Measurements from ENCODE around the gene IPO4.

Gene IPO4, protein sequence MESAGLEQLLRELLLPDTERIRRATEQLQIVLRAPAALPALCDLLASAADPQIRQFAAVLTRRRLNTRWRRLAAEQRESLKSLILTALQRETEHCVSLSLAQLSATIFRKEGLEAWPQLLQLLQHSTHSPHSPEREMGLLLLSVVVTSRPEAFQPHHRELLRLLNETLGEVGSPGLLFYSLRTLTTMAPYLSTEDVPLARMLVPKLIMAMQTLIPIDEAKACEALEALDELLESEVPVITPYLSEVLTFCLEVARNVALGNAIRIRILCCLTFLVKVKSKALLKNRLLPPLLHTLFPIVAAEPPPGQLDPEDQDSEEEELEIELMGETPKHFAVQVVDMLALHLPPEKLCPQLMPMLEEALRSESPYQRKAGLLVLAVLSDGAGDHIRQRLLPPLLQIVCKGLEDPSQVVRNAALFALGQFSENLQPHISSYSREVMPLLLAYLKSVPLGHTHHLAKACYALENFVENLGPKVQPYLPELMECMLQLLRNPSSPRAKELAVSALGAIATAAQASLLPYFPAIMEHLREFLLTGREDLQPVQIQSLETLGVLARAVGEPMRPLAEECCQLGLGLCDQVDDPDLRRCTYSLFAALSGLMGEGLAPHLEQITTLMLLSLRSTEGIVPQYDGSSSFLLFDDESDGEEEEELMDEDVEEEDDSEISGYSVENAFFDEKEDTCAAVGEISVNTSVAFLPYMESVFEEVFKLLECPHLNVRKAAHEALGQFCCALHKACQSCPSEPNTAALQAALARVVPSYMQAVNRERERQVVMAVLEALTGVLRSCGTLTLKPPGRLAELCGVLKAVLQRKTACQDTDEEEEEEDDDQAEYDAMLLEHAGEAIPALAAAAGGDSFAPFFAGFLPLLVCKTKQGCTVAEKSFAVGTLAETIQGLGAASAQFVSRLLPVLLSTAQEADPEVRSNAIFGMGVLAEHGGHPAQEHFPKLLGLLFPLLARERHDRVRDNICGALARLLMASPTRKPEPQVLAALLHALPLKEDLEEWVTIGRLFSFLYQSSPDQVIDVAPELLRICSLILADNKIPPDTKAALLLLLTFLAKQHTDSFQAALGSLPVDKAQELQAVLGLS

DNA sequence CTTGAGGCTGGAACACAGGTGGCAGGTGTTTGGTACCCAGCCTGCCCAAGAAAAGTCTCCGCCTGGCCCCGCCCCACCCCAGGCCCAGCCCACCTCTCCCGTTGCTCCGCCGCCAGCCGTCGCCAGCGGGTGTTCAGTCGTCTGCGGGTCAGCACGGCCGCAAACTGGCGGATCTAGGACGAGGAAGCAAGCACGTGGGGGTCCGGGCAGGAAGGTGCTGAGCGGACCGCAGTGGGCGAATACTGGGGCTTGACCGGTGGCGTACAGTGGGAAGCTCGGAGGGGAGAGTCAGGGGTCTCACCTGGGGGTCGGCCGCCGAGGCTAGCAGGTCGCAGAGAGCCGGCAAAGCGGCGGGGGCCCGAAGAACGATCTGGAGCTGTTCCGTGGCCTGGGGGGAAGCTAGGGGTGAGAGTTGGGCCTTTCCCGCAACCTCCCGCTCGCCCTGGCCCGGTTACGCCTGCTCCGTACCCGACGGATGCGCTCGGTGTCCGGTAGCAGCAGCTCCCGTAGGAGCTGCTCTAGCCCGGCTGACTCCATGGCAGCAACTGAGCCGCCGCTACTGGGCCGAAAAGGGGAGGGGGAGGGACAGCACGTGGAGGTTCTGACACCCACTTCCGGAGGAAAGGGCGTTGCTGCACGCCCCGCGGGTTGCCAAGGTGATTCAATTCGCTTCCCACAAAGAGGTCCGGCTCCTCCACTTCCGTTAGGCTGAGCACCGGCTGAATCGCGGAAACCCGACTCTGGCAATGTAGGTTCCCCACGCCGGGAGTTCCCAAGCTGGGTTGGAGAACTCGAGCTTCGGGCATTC lies at the start of gene IPO4:
Gene IPO4 (minus strand): TSS at position 566 of the 808 bp plus-strand sequence. CDS start 29 bp downstream, at position 537.
- Histone ChIP-seq H3K4me3 (peak within 1 kb of the TSS; percentile 86), H3K36me3 (ENCODE audit: insufficient read depth, low read length) (peaks cover 48% of the 10 kb centered on the region), H3K9ac (ENCODE audit: insufficient read length) (peak within 1 kb of the TSS; percentile 81), H3K27ac (peak within 1 kb of the TSS; percentile 80), H3K9me3 (ENCODE audit: low read depth, low read length) (no peaks in the 10 kb centered on the region)
- peak; percentile 91 for DNase-seq (ENCODE audit: low read depth, low spot score)
- TF ChIP-seq POLR2AphosphoS5 (IDR thresholded peaks at IDR 0.05; ENCODE audit: borderline replicate concordance, low read depth, low read length): peak; percentile 92
- peak; percentile 87 for TF ChIP-seq FOXP2 (optimal IDR thresholded peaks at IDR 0.05; ENCODE audit: control extremely low read depth, extremely low read length, insufficient read depth)
- no peak for TF ChIP-seq EZH2 (IDR thresholded peaks at IDR 0.05)

DNA sequence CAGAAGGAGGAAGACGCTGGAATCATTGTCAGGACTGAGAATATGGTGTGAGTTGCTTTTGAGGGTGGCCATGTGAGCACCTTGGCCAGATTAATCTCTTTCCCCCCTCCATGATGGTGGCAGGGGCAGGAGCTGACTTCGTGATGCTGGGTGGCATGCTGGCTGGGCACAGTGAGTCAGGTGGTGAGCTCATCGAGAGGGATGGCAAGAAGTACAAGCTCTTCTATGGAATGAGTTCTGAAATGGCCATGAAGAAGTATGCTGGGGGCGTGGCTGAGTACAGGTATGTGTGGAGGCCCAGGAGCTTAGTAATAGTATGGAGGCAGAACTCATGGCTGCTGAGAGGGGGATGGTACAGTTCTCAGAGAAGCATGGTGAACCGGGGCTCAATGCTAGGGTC lies 49.5 kb upstream of the IPO4 start:
- H3K4me3 ChIP-seq: no peak overlapping the region
- DNase-seq (ENCODE audit: low read depth, low spot score): no peak
- H3K9ac ChIP-seq (ENCODE audit: insufficient read length): no peak overlapping the region
- peaks cover 74% of the 10 kb centered on the region for H3K36me3 ChIP-seq (ENCODE audit: insufficient read depth, low read length)
- H3K27ac ChIP-seq: no peak overlapping the region
- H3K9me3 ChIP-seq (ENCODE audit: low read depth, low read length): no peaks in the 10 kb centered on the region
- no peak for TF ChIP-seq EZH2 (IDR thresholded peaks at IDR 0.05)
- TF ChIP-seq POLR2AphosphoS5 (IDR thresholded peaks at IDR 0.05; ENCODE audit: borderline replicate concordance, low read depth, low read length): no peak
- no peak for TF ChIP-seq FOXP2 (optimal IDR thresholded peaks at IDR 0.05; ENCODE audit: control extremely low read depth, extremely low read length, insufficient read depth)

DNA sequence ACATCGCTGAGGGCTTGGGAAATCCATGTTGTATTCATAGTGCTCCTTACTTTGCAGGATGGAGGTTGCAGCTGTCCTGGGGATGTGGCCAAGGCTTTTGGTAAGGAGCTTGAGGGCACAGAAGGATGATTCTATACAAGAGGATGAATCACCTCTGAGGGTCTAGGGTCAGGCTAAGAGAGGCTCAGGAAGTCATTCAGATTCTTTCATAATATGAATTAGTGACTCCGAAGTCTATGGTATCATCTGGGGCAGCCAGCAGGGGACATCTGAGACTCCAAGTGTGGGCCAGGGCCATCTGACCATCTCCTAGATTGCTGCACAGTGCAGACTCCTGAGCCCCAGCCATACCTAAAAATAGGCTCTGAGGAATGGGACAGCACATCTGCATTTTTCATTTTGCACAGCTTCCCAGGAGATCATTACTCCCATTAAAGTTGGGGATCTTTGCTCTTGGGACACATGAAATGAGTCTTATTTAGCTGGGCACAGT lies 48.9 kb upstream of the IPO4 start:
- Histone ChIP-seq H3K27ac (no peak overlapping the region), H3K9ac (ENCODE audit: insufficient read length) (no peak overlapping the region), H3K4me3 (no peak overlapping the region), H3K9me3 (ENCODE audit: low read depth, low read length) (no peaks in the 10 kb centered on the region), H3K36me3 (ENCODE audit: insufficient read depth, low read length) (peaks cover 74% of the 10 kb centered on the region)
- DNase-seq (ENCODE audit: low read depth, low spot score): no peak
- no peak for TF ChIP-seq FOXP2 (optimal IDR thresholded peaks at IDR 0.05; ENCODE audit: control extremely low read depth, extremely low read length, insufficient read depth)
- no peak for TF ChIP-seq POLR2AphosphoS5 (IDR thresholded peaks at IDR 0.05; ENCODE audit: borderline replicate concordance, low read depth, low read length)
- no peak for TF ChIP-seq EZH2 (IDR thresholded peaks at IDR 0.05)

DNA sequence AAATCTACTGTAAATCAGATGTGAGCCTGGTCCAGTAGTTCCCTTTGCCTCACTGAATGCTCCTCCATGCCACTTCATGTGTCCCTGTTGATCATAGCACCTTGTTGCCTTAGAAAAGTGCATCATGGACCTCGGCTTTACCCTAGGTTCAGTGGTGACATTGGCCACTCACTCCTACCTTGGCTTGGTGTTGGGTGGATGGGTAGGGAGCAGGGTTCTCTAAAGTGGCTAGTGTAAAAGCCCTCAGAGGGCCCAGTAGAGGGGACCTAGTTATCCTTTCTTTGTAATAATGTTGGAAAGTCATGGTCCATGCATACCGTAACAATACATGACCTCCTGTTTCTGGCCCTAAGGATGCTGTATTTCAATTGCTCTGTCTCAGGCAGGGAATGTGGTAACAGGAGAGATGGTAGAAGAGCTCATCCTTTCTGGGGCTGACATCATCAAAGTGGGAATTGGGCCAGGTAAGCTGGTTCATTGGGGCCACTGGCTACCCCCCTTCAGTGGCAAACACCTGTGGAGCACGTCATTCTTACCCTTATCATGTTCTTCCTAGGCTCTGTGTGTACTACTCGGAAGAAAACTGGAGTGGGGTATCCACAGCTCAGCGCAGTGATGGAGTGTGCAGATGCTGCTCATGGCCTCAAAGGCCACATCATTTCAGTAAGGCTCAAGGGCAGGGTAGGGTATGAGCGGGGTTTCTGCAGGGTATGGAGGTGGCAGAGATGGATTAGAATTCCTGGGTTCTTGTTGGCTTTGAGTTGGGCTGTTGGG lies 48.3 kb upstream of the IPO4 start:
- Histone ChIP-seq H3K4me3 (no peak overlapping the region), H3K9me3 (ENCODE audit: low read depth, low read length) (no peaks in the 10 kb centered on the region), H3K36me3 (ENCODE audit: insufficient read depth, low read length) (peaks cover 74% of the 10 kb centered on the region), H3K27ac (no peak overlapping the region), H3K9ac (ENCODE audit: insufficient read length) (no peak overlapping the region)
- TF ChIP-seq POLR2AphosphoS5 (IDR thresholded peaks at IDR 0.05; ENCODE audit: borderline replicate concordance, low read depth, low read length) (no peak; the same call in 1 of the 2 replicates), EZH2 (IDR thresholded peaks at IDR 0.05) (no peak)
- no peak for DNase-seq (ENCODE audit: low read depth, low spot score)

DNA sequence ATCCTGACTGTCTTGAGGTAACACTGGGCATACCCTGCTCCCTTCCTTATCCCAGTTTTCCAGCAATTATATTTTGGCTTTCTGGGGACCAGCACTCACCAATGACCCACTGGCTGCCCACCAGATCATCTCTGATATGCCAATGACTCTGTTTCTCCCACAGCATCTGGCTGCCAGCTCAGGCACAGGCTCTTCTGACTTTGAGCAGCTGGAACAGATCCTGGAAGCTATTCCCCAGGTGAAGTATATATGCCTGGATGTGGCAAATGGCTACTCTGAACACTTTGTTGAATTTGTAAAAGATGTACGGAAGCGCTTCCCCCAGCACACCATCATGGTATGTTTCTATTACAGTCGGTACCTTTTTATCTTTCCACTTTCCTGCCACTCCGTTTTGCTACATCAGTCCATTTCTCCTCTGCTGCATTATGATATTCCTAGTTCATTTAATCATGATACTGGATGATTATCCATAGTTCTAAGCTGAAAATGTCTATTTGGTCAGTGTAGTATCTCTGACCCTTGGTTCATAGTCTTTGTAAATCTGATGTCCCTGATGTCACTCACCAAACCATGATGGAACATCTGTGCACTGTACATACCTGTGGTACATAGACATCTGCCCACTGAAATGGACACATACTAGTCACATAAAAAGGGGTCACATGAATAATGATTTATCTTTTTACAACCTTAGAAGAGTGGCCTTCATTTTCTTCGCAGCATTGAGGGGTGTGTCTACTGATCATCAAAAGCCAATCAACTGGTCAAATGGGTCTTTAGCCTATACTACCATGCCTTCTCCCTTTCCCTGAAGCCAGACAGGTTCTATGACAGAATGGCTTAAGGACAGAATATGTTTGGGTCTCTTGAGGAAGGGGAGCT lies 47.4 kb upstream of the IPO4 start:
- TF ChIP-seq EZH2 (IDR thresholded peaks at IDR 0.05): no peak
- TF ChIP-seq FOXP2 (optimal IDR thresholded peaks at IDR 0.05; ENCODE audit: control extremely low read depth, extremely low read length, insufficient read depth): no peak
- no peak for TF ChIP-seq POLR2AphosphoS5 (IDR thresholded peaks at IDR 0.05; ENCODE audit: borderline replicate concordance, low read depth, low read length)
- Histone ChIP-seq H3K9ac (ENCODE audit: insufficient read length) (no peak overlapping the region), H3K9me3 (ENCODE audit: low read depth, low read length) (no peaks in the 10 kb centered on the region), H3K36me3 (ENCODE audit: insufficient read depth, low read length) (peaks cover 73% of the 10 kb centered on the region), H3K27ac (no peak overlapping the region), H3K4me3 (no peak overlapping the region)
- DNase-seq (ENCODE audit: low read depth, low spot score): no peak

DNA sequence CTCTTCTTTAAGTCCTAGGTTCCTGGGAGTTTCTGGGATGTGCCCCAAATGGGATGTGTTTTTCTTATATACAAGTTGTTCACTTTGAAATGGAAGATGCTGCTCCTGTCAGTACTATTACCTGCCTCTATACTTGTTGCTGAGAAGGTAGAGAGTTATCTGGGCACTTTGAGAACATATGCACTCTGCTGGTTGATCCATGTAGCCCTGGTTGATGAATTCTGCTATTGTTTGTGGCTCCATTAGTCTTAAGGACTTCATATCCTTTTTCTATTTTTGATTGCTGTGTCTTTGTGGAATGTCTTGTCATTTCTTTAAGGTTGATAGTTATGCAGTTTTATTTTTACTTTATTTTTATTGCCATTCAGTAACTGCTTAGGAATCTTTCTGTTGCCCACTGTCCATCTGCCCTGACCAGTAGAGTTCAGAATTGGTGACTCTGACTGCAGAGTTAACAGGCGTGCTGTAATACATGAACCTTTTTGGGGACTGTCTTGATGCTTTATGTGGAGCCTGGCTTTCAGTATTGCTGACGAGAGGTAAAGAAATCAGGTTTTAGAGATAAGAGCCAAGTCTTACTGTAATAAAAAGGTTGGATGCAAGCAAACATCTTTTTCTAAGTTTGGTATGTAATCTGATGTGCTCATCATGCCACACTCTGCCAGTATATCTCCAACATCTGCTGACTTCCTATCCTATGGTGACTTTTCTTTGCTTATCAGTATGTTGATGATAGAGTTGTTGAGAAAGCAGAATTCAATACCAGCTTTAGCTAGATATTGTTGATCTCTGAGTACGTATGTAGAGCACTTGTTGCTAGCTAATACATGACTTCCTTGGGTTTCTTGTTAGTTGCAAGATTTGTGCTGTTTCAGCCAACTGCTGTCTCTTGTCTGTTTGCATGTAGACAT lies 45.7 kb upstream of the IPO4 start:
- TF ChIP-seq EZH2 (IDR thresholded peaks at IDR 0.05) (no peak), POLR2AphosphoS5 (IDR thresholded peaks at IDR 0.05; ENCODE audit: borderline replicate concordance, low read depth, low read length) (no peak), FOXP2 (optimal IDR thresholded peaks at IDR 0.05; ENCODE audit: control extremely low read depth, extremely low read length, insufficient read depth) (no peak)
- Histone ChIP-seq H3K9me3 (ENCODE audit: low read depth, low read length) (no peaks in the 10 kb centered on the region), H3K4me3 (0 out of 2 replicates have a peak overlapping the region, but pooled peaks have one; percentile 12), H3K9ac (ENCODE audit: insufficient read length) (peak overlapping the region; percentile 93), H3K27ac (0 out of 2 replicates have a peak overlapping the region, but pooled peaks have one; percentile 21), H3K36me3 (ENCODE audit: insufficient read depth, low read length) (peaks cover 56% of the 10 kb centered on the region)
- DNase-seq (ENCODE audit: low read depth, low spot score): no peak
